Immature natural killer cell (primary cell): Measurements from ENCODE around the gene NIPAL1. TPM values are rescaled to one million over a fixed set of nuclear protein-coding genes. Genes with fewer than 3 reads are reported as not detected.
A peak's percentile ranks its signal among the peaks of the same experiment; 100 is the strongest.

ENCODE experiments used
- DNase-seq, 3 donors: peaks; one replicate each; pipeline ENCODE4 v3.0.0; 2022; ENCODE audit warnings: mixed read lengths in 1 of 3
- H3K27ac Mint-ChIP-seq, 6 donors: one replicate each; pipeline ENCODE4 v1.8.0; 2020; ENCODE audit warnings: mixed read lengths in 6 of 6, mild to moderate bottlenecking in 5 of 6, inconsistent platforms in 4 of 6, moderate library complexity in 3 of 6
- H3K27me3 Mint-ChIP-seq, 3 donors: one replicate each; pipeline ENCODE4 v1.8.0; 2020 to 2021; ENCODE audit warnings: low read depth in 3 of 3, mild to moderate bottlenecking in 3 of 3, mixed read lengths in 3 of 3, moderate library complexity in 3 of 3, inconsistent platforms in 1 of 3
- H3K36me3 Mint-ChIP-seq, 3 donors: one replicate each; pipeline ENCODE4 v1.8.0; 2020; ENCODE audit warnings: mixed read lengths in 3 of 3, inconsistent platforms in 2 of 3, mild to moderate bottlenecking in 2 of 3
- H3K4me1 Mint-ChIP-seq, 2 donors: one replicate each; pipeline ENCODE4 v1.8.0; 2020; ENCODE audit warnings: inconsistent platforms in 2 of 2, mild to moderate bottlenecking in 2 of 2, mixed read lengths in 2 of 2, moderate library complexity in 1 of 2
- H3K4me3 Mint-ChIP-seq, 5 donors: one replicate each; pipeline ENCODE4 v1.8.0; 2020; ENCODE audit warnings: mild to moderate bottlenecking in 5 of 5, mixed read lengths in 5 of 5, inconsistent platforms in 3 of 5, moderate library complexity in 3 of 5
- H3K9me3 Mint-ChIP-seq, 6 donors: one replicate each; pipeline ENCODE4 v1.8.0; 2020; ENCODE audit warnings: mild to moderate bottlenecking in 6 of 6, mixed read lengths in 6 of 6, inconsistent platforms in 4 of 6, moderate library complexity in 3 of 6
- polyA plus RNA-seq, 3 donors: library from polyadenylated mRNA; unstranded; fragments of 300-500 nt; fragmentation: Illumina TruSeq; gene quantifications; one replicate each; pipeline ENCODE4 v1.2.3, GENCODE V29; 2021

NIPAL1 gene
- polyA plus RNA-seq, 3 donors from 2014 or later, result not detected

- peak overlapping the region in 1 of 5 donors; percentile 10 for H3K4me3 Mint-ChIP-seq
- H3K4me1 Mint-ChIP-seq, result peaks cover 44 to 45% of the 10 kb centered on the region in 2 donors
- no peak for DNase-seq
- no peaks in the 10 kb centered on the region for H3K9me3 Mint-ChIP-seq
- H3K36me3 Mint-ChIP-seq, result peaks cover 0 to 7% (median 3%) of the 10 kb centered on the region in 3 donors
- H3K27ac Mint-ChIP-seq, result no peak overlapping the region
- peaks cover 14 to 30% (median 30%) of the 10 kb centered on the region in 3 donors for H3K27me3 Mint-ChIP-seq
Observed at GRCh38 chr4:48049483-48049882, 32.9 kb downstream of the NIPAL1 start.

- peaks cover 0 to 7% (median 3%) of the 10 kb centered on the region in 3 donors for H3K36me3 Mint-ChIP-seq
Observed at GRCh38 chr4:48051078-48051477, 34.5 kb downstream of the NIPAL1 start.

GRCh38 chr4:48058617-48059530, 42.3 kb downstream of the NIPAL1 start:
- H3K9me3 Mint-ChIP-seq, result peaks cover 0 to 17% (median 3%) of the 10 kb centered on the region in 6 donors
- H3K4me3 Mint-ChIP-seq, result peak overlapping the region in 3 of 5 donors; percentile 6 to 26 (median 15)
- H3K27me3 Mint-ChIP-seq, result peaks cover 0 to 3% (median 0%) of the 10 kb centered on the region in 3 donors
- peak; percentile 33 to 56 (median 55) for DNase-seq
- peaks cover 0 to 10% (median 3%) of the 10 kb centered on the region in 3 donors for H3K36me3 Mint-ChIP-seq
- peak overlapping the region; percentile 9 to 85 (median 75) for H3K27ac Mint-ChIP-seq
- H3K4me1 Mint-ChIP-seq, result peaks cover 46 to 58% of the 10 kb centered on the region in 2 donors

More at GRCh38 chr4:48051078-48051477, 34.5 kb downstream of the NIPAL1 start:
- peaks cover 14 to 30% (median 24%) of the 10 kb centered on the region in 3 donors for H3K27me3 Mint-ChIP-seq
- no peak overlapping the region for H3K27ac Mint-ChIP-seq
- DNase-seq, result no peak
- H3K4me1 Mint-ChIP-seq, result peaks cover 28 to 29% of the 10 kb centered on the region in 2 donors
- H3K9me3 Mint-ChIP-seq, result no peaks in the 10 kb centered on the region
- H3K4me3 Mint-ChIP-seq, result no peak overlapping the region

GRCh38 chr4:48064349-48064748, 47.8 kb downstream of the NIPAL1 start:
- Mint-ChIP-seq H3K36me3 (peaks cover 18 to 39% (median 38%) of the 10 kb centered on the region in 3 donors), H3K4me1 (peaks cover 51 to 90% of the 10 kb centered on the region in 2 donors), H3K27me3 (peaks cover 0 to 5% (median 2%) of the 10 kb centered on the region in 3 donors), H3K27ac (peak overlapping the region; percentile 15 to 80 (median 56)), H3K9me3 (peaks cover 0 to 16% (median under 1%) of the 10 kb centered on the region in 6 donors), H3K4me3 (no peak overlapping the region)
- DNase-seq, result peak in 2 of 3 donors; percentile 24 to 28

- Mint-ChIP-seq H3K4me1 (peaks cover 46 to 86% of the 10 kb centered on the region in 2 donors), H3K27ac (peak overlapping the region in 4 of 6 donors; percentile 60 to 80 (median 70)), H3K27me3 (peaks cover 0 to 6% (median 6%) of the 10 kb centered on the region in 3 donors), H3K4me3 (no peak overlapping the region), H3K9me3 (peaks cover 0 to 10% (median 0%) of the 10 kb centered on the region in 6 donors), H3K36me3 (peaks cover 25 to 44% (median 41%) of the 10 kb centered on the region in 3 donors)
- DNase-seq, result no peak
Observed at GRCh38 chr4:48065587-48066052, 49.0 kb downstream of the NIPAL1 start.

- H3K27me3 Mint-ChIP-seq, result peaks cover 0 to 9% (median 7%) of the 10 kb centered on the region in 3 donors
- DNase-seq, result no peak
- peaks cover 36 to 79% of the 10 kb centered on the region in 2 donors for H3K4me1 Mint-ChIP-seq
- peaks cover 32 to 55% (median 38%) of the 10 kb centered on the region in 3 donors for H3K36me3 Mint-ChIP-seq
- no peak overlapping the region for H3K4me3 Mint-ChIP-seq
- H3K9me3 Mint-ChIP-seq, result no peaks in the 10 kb centered on the region
- H3K27ac Mint-ChIP-seq, result peak overlapping the region in 2 of 6 donors; percentile 17 to 49
Observed at GRCh38 chr4:48067536-48067935, 51.0 kb downstream of the NIPAL1 start.

- Mint-ChIP-seq H3K36me3 (peaks cover 33 to 56% (median 39%) of the 10 kb centered on the region in 3 donors), H3K27ac (peak overlapping the region; percentile 28 to 73 (median 60)), H3K27me3 (peaks cover 0 to 9% (median 7%) of the 10 kb centered on the region in 3 donors), H3K4me1 (peaks cover 32 to 75% of the 10 kb centered on the region in 2 donors), H3K9me3 (no peaks in the 10 kb centered on the region), H3K4me3 (no peak overlapping the region)
- DNase-seq, result no peak
Observed at GRCh38 chr4:48068182-48068581, 51.6 kb downstream of the NIPAL1 start.

GRCh38 chr4:48069026-48069425, 52.5 kb downstream of the NIPAL1 start:
- Mint-ChIP-seq H3K4me3 (no peak overlapping the region), H3K4me1 (peaks cover 32 to 75% of the 10 kb centered on the region in 2 donors), H3K9me3 (no peaks in the 10 kb centered on the region), H3K27ac (peak overlapping the region in 2 of 6 donors; percentile 72 to 73), H3K36me3 (peaks cover 37 to 61% (median 39%) of the 10 kb centered on the region in 3 donors), H3K27me3 (peaks cover 0 to 9% (median 7%) of the 10 kb centered on the region in 3 donors)
- DNase-seq, result no peak

GRCh38 chr4:48071191-48071590, 54.6 kb downstream of the NIPAL1 start:
- Mint-ChIP-seq H3K27ac (peak overlapping the region in 5 of 6 donors; percentile 40 to 76 (median 66)), H3K27me3 (peaks cover 0 to 7% (median 2%) of the 10 kb centered on the region in 3 donors), H3K9me3 (no peaks in the 10 kb centered on the region), H3K36me3 (peaks cover 32 to 70% (median 41%) of the 10 kb centered on the region in 3 donors), H3K4me1 (peaks cover 32 to 75% of the 10 kb centered on the region in 2 donors), H3K4me3 (no peak overlapping the region)
- no peak for DNase-seq

GRCh38 chr4:48073567-48074103, 57.1 kb downstream of the NIPAL1 start:
- H3K4me3 Mint-ChIP-seq, result no peak overlapping the region
- peak overlapping the region; percentile 33 to 78 (median 74) for H3K27ac Mint-ChIP-seq
- H3K9me3 Mint-ChIP-seq, result no peaks in the 10 kb centered on the region
- no peak for DNase-seq
- peaks cover 46 to 77% of the 10 kb centered on the region in 2 donors for H3K4me1 Mint-ChIP-seq
- peaks cover 19 to 63% (median 40%) of the 10 kb centered on the region in 3 donors for H3K36me3 Mint-ChIP-seq
- peaks cover 0 to 7% (median 6%) of the 10 kb centered on the region in 3 donors for H3K27me3 Mint-ChIP-seq

- Mint-ChIP-seq H3K9me3 (no peaks in the 10 kb centered on the region), H3K4me3 (no peak overlapping the region), H3K27me3 (peaks cover 1 to 6% (median 6%) of the 10 kb centered on the region in 3 donors), H3K4me1 (peaks cover 53 to 85% of the 10 kb centered on the region in 2 donors), H3K27ac (peak overlapping the region; percentile 54 to 78 (median 74)), H3K36me3 (peaks cover 16 to 68% (median 42%) of the 10 kb centered on the region in 3 donors)
- DNase-seq, result no peak
Observed at GRCh38 chr4:48074657-48075056, 58.1 kb downstream of the NIPAL1 start.

- H3K9me3 Mint-ChIP-seq, result no peaks in the 10 kb centered on the region
- peaks cover 62 to 98% of the 10 kb centered on the region in 2 donors for H3K4me1 Mint-ChIP-seq
- peaks cover 0 to 4% (median 1%) of the 10 kb centered on the region in 3 donors for H3K27me3 Mint-ChIP-seq
- H3K27ac Mint-ChIP-seq, result peak overlapping the region in 5 of 6 donors; percentile 23 to 81 (median 52)
- peaks cover 13 to 64% (median 41%) of the 10 kb centered on the region in 3 donors for H3K36me3 Mint-ChIP-seq
- no peak overlapping the region for H3K4me3 Mint-ChIP-seq
- DNase-seq, result no peak
Observed at GRCh38 chr4:48078425-48078824, 61.9 kb downstream of the NIPAL1 start.
